GM21528 (cell line): ENCODE measurements around the gene CHST8.

Experiments
- ATAC-seq: cut with Tn5 transposase; IDR thresholded peaks from one replicate; pipeline ENCODE4 v1.9.1; 2021; ENCODE audit warnings: mild to moderate bottlenecking, moderate library complexity; ENCODE audit not compliant: unreplicated experiment, low FRiP score

Gene CHST8

GRCh38 chr19:33670398-33670797 is 48.6 kb downstream of the CHST8 start:
- no peak for ATAC-seq

DNA sequence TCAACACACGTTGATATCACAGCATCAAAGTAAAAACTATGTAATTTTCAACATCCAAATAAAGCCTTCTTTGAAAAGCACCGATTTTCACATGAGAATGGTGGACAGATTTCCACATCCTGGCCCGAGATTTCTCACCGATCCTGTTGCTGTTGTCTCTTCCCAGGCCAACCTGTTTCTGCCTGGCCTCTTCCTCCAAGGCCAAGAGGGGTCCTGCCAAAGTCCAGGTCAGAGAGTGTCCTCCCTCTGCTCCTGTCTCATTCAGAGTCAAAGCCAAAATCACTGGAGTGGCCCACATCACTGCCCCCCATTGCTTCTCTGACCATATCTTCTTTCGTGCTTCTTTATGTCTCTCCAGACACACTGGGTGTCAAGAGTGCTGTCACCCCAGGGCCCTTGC is 49.5 kb downstream of the CHST8 start:
- ATAC-seq, result no peak

GRCh38 chr19:33673258-33673875 is 51.6 kb downstream of the CHST8 start:
- no peak for ATAC-seq

DNA sequence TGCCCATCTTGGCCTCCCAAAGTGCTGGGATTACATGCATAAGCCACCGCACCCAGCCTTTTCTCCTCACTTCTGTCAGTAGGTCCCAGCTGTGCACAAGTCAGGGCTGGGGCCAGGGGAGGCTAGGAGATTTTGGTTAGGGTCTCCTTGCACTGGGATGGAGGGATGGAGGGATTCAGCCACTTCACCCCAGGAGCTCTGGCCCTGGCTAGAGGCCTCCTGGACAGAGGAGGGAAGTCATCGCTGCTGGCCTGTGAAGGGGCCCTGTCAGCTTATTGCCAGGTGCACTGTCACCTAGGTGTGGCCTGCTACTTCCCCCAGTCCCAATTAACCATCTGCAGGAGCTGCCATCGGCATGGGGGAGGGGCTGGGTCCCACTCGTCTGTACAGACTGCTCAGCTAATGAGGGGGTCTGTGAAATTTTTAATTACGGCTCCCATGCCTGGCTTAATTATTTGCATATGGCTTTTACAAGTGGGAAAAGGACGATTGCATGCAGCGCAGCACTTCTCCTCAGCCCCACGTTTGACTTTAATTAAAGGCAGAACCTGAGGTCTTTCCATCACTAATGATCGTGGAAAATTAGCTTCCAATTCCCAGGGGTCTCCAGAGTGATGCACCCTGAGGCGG is 52.4 kb downstream of the CHST8 start:
- ATAC-seq, result no peak

DNA sequence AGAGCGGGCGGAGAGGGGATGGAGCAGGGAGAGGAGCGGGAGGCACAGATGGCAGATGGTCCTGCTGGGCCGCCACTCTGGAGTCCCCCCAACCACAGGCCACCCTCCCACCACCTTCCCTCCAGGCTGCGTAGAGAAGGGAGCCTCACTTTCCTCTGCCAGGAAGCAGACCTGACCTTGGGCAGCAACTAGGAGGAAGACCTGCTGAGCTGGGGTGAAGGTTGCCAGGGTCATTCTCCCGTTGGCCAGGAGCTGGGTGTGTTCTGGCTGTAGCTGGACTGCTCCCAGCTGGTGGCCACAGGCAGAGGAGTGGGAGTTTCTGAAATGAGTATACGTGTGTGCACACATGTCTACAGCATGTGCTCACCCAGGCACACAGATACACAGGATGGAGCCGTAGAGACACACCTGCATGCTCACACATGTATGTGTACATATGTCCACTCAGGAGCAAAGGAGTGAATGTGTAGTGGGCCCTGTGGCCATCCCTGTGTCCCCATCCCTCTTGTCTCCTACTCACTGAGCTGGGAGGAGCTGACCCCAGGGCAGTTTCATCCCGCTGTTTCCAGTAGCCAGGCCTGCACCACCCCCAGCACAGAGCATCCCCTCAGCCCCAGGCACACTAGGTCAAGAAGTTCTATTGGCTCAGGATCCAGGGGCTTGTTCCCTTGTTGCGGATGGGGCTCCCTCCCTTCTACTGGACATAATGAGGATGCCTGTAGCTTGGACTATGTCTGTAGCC is 53.0 kb downstream of the CHST8 start:
- ATAC-seq, result no peak

DNA sequence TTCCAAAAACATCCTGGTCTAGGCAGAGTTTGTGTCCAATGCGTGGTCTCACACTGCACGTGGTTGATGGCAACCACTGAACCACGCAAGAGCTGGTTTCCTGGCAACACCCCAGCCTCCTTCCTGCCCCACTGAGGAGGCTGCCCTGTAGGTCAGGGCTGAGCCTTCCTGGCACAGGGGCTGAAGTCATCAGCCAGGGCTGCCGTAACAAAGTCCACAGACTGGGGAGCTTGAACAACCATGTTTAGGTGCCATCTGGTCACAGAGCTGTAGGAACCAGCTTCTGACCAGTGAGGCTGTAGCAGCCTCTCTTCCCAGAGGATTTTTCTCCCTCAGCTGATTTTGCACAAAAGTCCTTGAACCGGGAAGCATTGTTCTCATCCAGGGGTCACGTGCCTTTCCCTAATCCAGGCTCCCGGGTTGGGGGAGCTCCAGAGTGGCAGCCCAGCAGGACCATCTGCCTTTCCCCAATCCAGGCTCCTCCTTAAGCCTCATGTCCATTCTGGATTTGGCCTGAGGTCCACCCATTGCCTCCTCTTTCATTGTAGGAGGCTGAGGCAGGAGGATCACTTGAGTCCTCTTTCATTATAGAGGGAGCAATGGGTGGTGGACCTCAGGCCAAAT is 53.9 kb downstream of the CHST8 start:
- ATAC-seq, result no peak

- ATAC-seq, result no peak
These were observed 55.4 kb downstream of the CHST8 start for GRCh38 chr19:33676999-33677665.

DNA sequence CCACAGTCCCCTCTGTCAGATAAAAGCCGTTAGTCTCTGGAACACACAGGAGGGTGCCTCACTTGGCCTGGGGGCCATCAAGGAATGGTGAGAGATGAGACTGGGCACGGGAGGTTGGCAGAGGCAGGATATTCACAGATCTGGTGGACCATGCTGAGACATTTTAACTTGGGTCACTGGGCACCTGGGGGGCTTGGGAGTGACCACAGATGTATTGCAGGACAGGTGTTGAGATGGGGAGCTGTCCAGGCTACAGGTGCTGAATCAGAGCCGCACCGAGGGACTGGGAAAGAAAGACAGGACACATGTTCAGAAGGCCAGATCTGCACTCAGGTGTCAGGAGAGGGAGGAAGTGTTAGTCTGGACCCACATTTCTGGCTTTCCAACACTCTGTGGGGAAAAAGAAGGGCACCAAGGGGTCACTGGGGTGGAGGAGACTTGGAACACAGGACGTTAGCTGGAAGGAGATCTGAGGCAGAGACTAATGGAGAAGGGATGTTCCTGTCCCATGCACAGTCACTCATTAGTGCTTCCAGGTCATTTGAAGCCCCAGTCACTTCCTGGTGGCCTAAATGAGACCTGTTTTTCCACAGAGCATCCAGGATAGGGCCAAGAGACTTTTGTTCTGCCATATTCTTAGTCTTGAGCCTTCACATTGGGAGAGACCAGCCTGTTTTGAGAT is 56.1 kb downstream of the CHST8 start:
- ATAC-seq, result no peak

GRCh38 chr19:33678796-33679585 is 57.2 kb downstream of the CHST8 start:
- ATAC-seq, result no peak

DNA sequence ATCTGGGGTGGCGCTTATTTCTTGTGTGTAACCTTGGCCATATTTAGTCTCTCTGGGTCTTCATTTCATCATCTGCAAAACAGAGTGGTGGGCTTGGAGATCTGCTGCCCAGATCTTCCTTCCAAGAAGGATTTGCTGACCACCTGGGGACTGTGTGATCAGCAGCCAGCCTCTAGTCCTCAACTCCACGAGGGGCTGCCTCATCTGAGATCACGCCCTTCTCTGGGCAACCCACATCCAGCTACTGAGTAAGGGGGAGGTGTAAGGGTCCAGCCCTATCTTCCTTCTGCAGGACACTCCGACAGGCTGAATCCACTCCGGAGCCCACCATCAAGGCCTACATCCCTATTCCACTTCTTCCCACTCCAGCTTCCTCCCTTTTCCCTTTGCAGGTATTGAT is 57.9 kb downstream of the CHST8 start:
- ATAC-seq, result no peak

GRCh38 chr19:33681081-33681680 is 59.4 kb downstream of the CHST8 start:
- ATAC-seq, result no peak

- ATAC-seq, result no peak
These were observed 62.3 kb downstream of the CHST8 start for GRCh38 chr19:33683881-33684537.

DNA sequence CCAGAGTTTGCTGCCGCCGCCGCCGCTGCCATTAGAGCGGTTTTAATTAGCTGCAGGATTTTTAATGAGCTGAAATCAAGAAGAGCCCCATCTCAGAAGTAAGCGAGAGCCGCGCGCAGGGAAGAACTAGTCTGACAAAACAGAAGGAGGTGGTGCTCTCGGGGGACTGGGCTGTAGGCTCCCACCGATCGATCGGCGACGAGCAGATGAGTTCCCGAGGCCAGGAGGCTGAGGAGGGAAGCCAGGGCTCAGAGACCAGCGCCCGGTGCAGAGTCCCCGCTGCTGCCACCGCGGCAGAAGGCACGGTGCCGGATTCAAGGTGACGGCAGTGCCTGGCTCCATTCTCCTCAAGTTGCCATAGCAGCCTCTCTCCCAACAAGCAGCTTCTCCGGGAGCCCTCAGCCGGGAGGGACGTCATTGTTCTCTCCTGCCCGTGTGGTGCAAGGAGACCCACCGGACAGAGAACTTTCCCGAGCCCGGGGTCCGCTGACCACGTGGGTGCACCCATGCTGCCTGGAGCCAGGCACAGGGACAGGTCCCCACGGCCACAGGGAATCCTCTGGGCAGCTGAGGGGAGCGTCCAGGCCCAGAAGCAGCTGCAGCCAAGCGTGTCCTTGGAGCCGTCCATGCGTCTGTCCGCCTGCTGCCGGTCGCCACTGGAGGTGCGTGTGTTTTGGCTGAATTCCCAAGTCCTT is 62.9 kb downstream of the CHST8 start:
- no peak for ATAC-seq

- no peak for ATAC-seq
These were observed 63.8 kb downstream of the CHST8 start for GRCh38 chr19:33685541-33685940.

DNA sequence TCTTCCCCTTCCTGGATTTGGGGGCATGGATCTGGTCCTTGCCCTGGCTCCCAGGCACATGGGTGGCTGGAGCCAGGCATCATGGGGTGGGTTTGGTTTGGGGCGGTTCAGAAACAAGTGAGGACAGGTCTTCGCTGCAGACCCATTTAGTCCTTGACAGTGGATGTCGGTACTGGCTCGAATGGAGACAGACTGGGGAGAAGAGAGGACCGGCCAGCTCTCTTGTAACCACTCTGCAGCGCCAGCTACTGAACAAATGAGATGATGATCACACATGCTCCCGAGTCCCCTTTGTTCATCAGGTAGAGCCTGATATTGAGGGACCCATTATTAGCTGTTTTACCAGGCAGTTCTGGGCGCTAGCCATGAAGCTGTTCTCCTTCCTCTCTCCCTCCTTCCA is 64.5 kb downstream of the CHST8 start:
- no peak for ATAC-seq

- ATAC-seq, result no peak
These were observed 65.1 kb downstream of the CHST8 start for GRCh38 chr19:33686687-33687480.

- no peak for ATAC-seq
These were observed 65.9 kb downstream of the CHST8 start for GRCh38 chr19:33687481-33688170.
